Prostate gland (tissue), 2 donors: ENCODE measurements around the gene MRPS18A.

ENCODE experiments used
- CTCF ChIP-seq, 4 experiments: fragments of 200-600 bp in 2 of 4; fragments of 450-650 bp in 2 of 4; sonication (generic) in 2 of 4; IDR thresholded peaks; 1 replicate in 3 of 4; 2 replicates in 1 of 4; pipeline ENCODE4 v1.5.1; 2016 to 2019; ENCODE audit warnings: antibody characterized with exemption in 4 of 4, mild to moderate bottlenecking in 2 of 4, moderate library complexity in 2 of 4
- POLR2A ChIP-seq: fragments of 450-650 bp; IDR thresholded peaks from one replicate; pipeline ENCODE4 v1.6.1; 2016; ENCODE audit warnings: antibody characterized with exemption, mild to moderate bottlenecking

- TF ChIP-seq POLR2A (no peak), CTCF (IDR thresholded peaks at IDR 0.05) (no peak)
Observed at GRCh38 chr6:43674291-43674690, 13.3 kb downstream of the MRPS18A start.
